Glutamatergic neuron (in vitro differentiated cells): ENCODE data around the gene PSD4. TPM values are rescaled to one million over a fixed set of nuclear protein-coding genes. Genes with fewer than 3 reads are reported as not detected.

Experiments
- DNase-seq: peaks from one replicate; pipeline ENCODE4 v3.0.0; 2022
- H3K27ac Mint-ChIP-seq: one replicate; pipeline ENCODE4 v1.8.0; 2020; ENCODE audit warnings: mild to moderate bottlenecking, mixed read lengths, inconsistent platforms; ENCODE audit not compliant: unreplicated experiment
- H3K27me3 Mint-ChIP-seq: one replicate; pipeline ENCODE4 v1.8.0; 2020; ENCODE audit warnings: mild to moderate bottlenecking, moderate library complexity, mixed read lengths, inconsistent platforms; ENCODE audit not compliant: unreplicated experiment
- H3K36me3 Mint-ChIP-seq: one replicate; pipeline ENCODE4 v1.8.0; 2020; ENCODE audit warnings: mild to moderate bottlenecking, mixed read lengths, inconsistent platforms; ENCODE audit not compliant: unreplicated experiment
- H3K4me1 Mint-ChIP-seq: one replicate; pipeline ENCODE4 v1.8.0; 2020; ENCODE audit warnings: mild to moderate bottlenecking, low read depth, mixed read lengths, inconsistent platforms; ENCODE audit not compliant: unreplicated experiment
- H3K4me3 Mint-ChIP-seq: one replicate; pipeline ENCODE4 v1.8.0; 2020; ENCODE audit warnings: mild to moderate bottlenecking, mixed read lengths, inconsistent platforms; ENCODE audit not compliant: unreplicated experiment
- H3K9me3 Mint-ChIP-seq: one replicate; pipeline ENCODE4 v1.8.0; 2020; ENCODE audit warnings: mild to moderate bottlenecking, moderate library complexity, mixed read lengths, inconsistent platforms; ENCODE audit not compliant: unreplicated experiment
- CTCF ChIP-seq: fragments of 200-600 bp; sonication (generic); IDR thresholded peaks from one replicate; pipeline ENCODE4 v1.5.0; 2021; ENCODE audit not compliant: partially characterized antibody, unreplicated experiment
- total RNA-seq: library from RNA; stranded (reverse); fragmentation: NEBNext Ultra II Directional; extraction: Animal tissue kit (Norgen Biotek cat#: 25700); gene quantifications from one replicate; pipeline ENCODE4 v1.2.1, GENCODE V29; 2021; ENCODE audit not compliant: unreplicated experiment

The PSD4 gene
- total RNA-seq, 1 donor from 2014 or later, result 1.2 TPM

DNA sequence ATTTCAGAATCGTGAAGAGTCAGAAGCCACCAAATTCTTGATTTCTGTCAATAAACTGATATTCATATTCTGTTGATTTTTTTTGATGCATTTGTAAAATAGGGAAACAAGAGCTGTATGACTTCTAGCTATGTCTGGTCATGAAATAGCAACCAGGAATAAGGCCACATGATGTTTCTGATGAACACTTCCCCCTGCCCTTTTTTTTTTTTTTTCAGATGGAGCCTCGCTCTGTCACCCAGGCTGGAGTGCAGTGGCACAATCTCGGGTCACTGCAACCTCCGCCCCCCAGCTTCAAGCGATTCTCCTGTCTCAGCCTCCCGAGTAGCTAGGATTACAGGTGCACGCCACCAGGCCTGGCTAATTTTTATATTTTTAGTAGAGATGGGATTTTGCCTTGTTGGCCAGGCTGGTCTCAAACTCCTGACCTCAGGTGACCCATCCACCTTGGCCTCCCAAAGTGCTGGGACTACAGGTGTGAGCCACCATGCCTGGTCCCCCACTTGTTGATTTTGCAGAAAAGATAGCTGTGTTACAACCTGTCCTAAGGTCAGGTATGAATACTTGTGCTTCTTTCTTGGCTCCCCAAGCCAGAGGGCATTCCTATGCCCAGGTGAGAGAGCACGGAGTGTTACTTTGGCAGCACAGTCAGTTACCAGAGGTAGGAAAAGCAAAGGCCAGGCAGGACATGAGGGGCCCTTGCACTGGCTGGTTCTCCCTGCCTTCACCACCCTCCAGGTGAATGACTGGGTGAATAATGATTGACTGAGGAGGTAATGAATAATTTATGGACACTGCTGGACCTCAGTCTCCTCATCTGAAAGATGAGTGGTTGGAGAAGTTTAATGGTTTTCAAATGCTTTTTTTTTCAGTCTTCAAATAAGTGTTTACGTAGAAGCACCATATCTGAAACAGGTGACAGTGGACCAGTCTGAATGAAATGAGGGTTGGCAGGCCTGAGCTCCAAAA, 65.4 kb downstream of the PSD4 start:
- H3K27me3 Mint-ChIP-seq, result peaks cover 3% of the 10 kb centered on the region
- H3K4me3 Mint-ChIP-seq, result no peak overlapping the region
- H3K4me1 Mint-ChIP-seq, result no peaks in the 10 kb centered on the region
- DNase-seq, result no peak
- no peak overlapping the region for H3K27ac Mint-ChIP-seq
- no peak for TF ChIP-seq CTCF
- peaks cover 4% of the 10 kb centered on the region for H3K9me3 Mint-ChIP-seq
- peaks cover 12% of the 10 kb centered on the region for H3K36me3 Mint-ChIP-seq

DNA sequence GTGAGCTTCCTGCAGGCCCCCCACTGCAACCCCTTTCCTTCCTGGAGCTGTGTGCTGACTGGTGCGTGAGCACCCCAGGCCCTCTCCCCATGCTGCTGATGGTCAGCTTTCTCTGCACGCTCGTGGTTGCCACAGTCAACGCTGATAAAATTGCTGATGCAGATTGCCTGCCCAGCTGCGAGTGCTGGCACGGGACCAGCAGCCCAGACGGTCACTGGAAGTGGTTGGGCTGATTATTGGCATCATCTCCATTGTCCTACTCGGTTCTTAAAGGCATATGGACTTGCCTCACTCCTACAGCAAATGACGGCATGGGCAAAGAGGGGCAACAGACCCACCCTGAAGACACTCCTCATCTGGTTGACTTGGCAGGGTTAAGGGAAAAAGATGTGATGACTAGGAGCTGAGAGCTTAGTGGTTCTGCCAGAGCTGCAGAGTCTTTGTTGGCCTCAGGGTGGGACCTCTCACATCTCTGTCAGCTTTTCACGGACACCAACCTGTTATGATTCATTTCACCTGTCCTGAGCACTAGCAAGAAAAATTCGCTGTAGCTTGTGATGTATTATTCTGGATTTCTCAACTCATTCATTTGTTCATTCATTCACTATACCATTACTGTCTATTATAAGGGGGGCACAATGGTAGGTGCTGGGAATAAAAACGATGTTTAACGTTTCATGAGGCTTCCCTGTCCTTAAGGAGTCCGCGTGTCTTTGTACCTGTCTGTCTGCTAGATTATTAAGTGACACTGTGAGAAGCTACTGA, 66.6 kb downstream of the PSD4 start:
- H3K9me3 Mint-ChIP-seq, result peaks cover 3% of the 10 kb centered on the region
- H3K4me1 Mint-ChIP-seq, result no peaks in the 10 kb centered on the region
- H3K36me3 Mint-ChIP-seq, result peaks cover 12% of the 10 kb centered on the region
- TF ChIP-seq CTCF, result no peak
- peaks cover 3% of the 10 kb centered on the region for H3K27me3 Mint-ChIP-seq
- DNase-seq, result no peak
- no peak overlapping the region for H3K27ac Mint-ChIP-seq
- no peak overlapping the region for H3K4me3 Mint-ChIP-seq

GRCh38 chr2:113240915-113241911, 67.4 kb downstream of the PSD4 start:
- no peak overlapping the region for H3K4me3 Mint-ChIP-seq
- TF ChIP-seq CTCF, result no peak
- DNase-seq, result no peak

GRCh38 chr2:113242327-113242726, 68.6 kb downstream of the PSD4 start:
- no peak for TF ChIP-seq CTCF
- Mint-ChIP-seq H3K27ac (no peak overlapping the region), H3K4me3 (no peak overlapping the region), H3K27me3 (peaks cover 3% of the 10 kb centered on the region), H3K9me3 (peaks cover 3% of the 10 kb centered on the region), H3K36me3 (peaks cover 10% of the 10 kb centered on the region), H3K4me1 (peaks cover 2% of the 10 kb centered on the region)
- no peak for DNase-seq

More at GRCh38 chr2:113240915-113241911, 67.4 kb downstream of the PSD4 start:
- peaks cover 3% of the 10 kb centered on the region for H3K27me3 Mint-ChIP-seq
- peaks cover 3% of the 10 kb centered on the region for H3K9me3 Mint-ChIP-seq
- H3K4me1 Mint-ChIP-seq, result peaks cover 2% of the 10 kb centered on the region
- no peak overlapping the region for H3K27ac Mint-ChIP-seq
- peaks cover 12% of the 10 kb centered on the region for H3K36me3 Mint-ChIP-seq
